HepG2 (cell line): Measurements from ENCODE around the gene PFKL. TPM values are rescaled to one million over a fixed set of nuclear protein-coding genes. Genes with fewer than 3 reads are reported as not detected.
A peak's percentile ranks its signal among the peaks of the same experiment; 100 is the strongest.

Source experiments
- ATAC-seq: fragments of 200-7000 bp; cut with Tn5 transposase; 3 replicates; pipeline ENCODE4 v1.9.1; 2020; ENCODE audit warnings: mild to moderate bottlenecking, moderate library complexity
- BruUV-seq: library from RNA; stranded (reverse); fragments of 400-500 nt; replicated peaks from 2 replicates; lab custom pipeline; 2021; lab: Mats Ljungman, UMichigan
- CTCF ChIA-PET: fragments of 300-600 bp; formaldehyde crosslinking; extraction: SDS; loops from one replicate; lab custom pipeline; 2021; ENCODE audit warnings: low total read pairs, inconsistent platforms, low intra/inter-chr PET ratio; lab: Yijun Ruan, JAX
- POLR2A ChIA-PET: fragments of 350-600 bp; sonication (Branson Sonifier 250); formaldehyde crosslinking; loops from one replicate; lab custom pipeline; 2020; ENCODE audit warnings: antibody characterized with exemption, inconsistent platforms; lab: Yijun Ruan, JAX
- DNase-seq: peaks from one replicate; pipeline ENCODE4 v3.0.0-alpha.2; 2015; ENCODE audit warnings: low spot score
- FAIRE-seq: peaks from 3 replicates; lab custom pipeline; 2011; peaks lifted over from hg19 to GRCh38; lab: Jason Lieb, UNC
- H2AFZ ChIP-seq: one replicate; pipeline ENCODE4 v1.6.1; 2011; ENCODE audit warnings: low read length, inconsistent platforms
- H3K27ac ChIP-seq: fragments of 300-600 bp; 3 replicates; pipeline ENCODE4 v1.8.0; 2011; ENCODE audit warnings: mixed run types, mild to moderate bottlenecking, mixed read lengths, low read length, inconsistent platforms; ENCODE audit not compliant: insufficient read depth; ENCODE audit errors: extremely low read length
- H3K27me3 ChIP-seq, 2 experiments: fragments of 200-600 bp in 1 of 2; 2 replicates in 1 of 2; 3 replicates in 1 of 2; pipeline versions ENCODE4 v1.6.0 to v1.8.0; 2011; ENCODE audit warnings: low read length in 2 of 2, mild to moderate bottlenecking in 2 of 2, moderate library complexity in 2 of 2, inconsistent platforms in 1 of 2; ENCODE audit not compliant: insufficient read depth in 2 of 2, control insufficient read depth in 1 of 2
- H3K36me3 ChIP-seq, 2 experiments: fragments of 200-600 bp in 1 of 2; replicated peaks in 1 of 2; 2 replicates in 1 of 2; 3 replicates in 1 of 2; pipeline versions ENCODE4 v1.5.1 to v1.8.0; 2011; ENCODE audit warnings: low read length in 2 of 2, inconsistent platforms in 1 of 2; ENCODE audit not compliant: insufficient read depth in 2 of 2, control insufficient read depth in 1 of 2
- H3K4me1 ChIP-seq: 2 replicates; pipeline ENCODE4 v1.5.1; 2012; ENCODE audit warnings: low read length, inconsistent platforms; ENCODE audit not compliant: insufficient read depth
- H3K4me2 ChIP-seq: 2 replicates; pipeline ENCODE4 v1.6.0; 2011; ENCODE audit warnings: low read depth, low read length, inconsistent platforms
- H3K4me3 ChIP-seq, 3 experiments: fragments of 200-600 bp in 1 of 3; sonication (generic), shearing (Covaris generic) in 1 of 3; replicated peaks in 1 of 3; 2 replicates each; pipeline ENCODE4 v1.5.1; 2011 to 2016; ENCODE audit warnings: low read length in 3 of 3, inconsistent platforms in 2 of 3, low read depth in 2 of 3, mild to moderate bottlenecking in 2 of 3, control low read depth in 1 of 3, mixed read lengths in 1 of 3; ENCODE audit not compliant: insufficient read depth in 1 of 3
- H3K79me2 ChIP-seq: one replicate; pipeline ENCODE4 v1.6.1; 2011; ENCODE audit warnings: low read length, inconsistent platforms; ENCODE audit not compliant: insufficient read depth
- H3K9ac ChIP-seq: 2 replicates; pipeline ENCODE4 v1.6.0; 2011; ENCODE audit warnings: mild to moderate bottlenecking, low read depth, low read length, inconsistent platforms; ENCODE audit not compliant: insufficient read depth
- H3K9me3 ChIP-seq: 2 replicates; pipeline ENCODE4 v1.5.1; 2012; ENCODE audit warnings: mild to moderate bottlenecking, low read length
- H4K20me1 ChIP-seq: 2 replicates; pipeline ENCODE4 v1.6.0; 2011; ENCODE audit warnings: inconsistent platforms, mild to moderate bottlenecking, low read length, moderate library complexity; ENCODE audit not compliant: insufficient read depth
- AGO1 ChIP-seq: fragments of 200-400 bp; formaldehyde crosslinking; IDR thresholded peaks from 2 replicates; pipeline ENCODE4 v1.6.1; 2017; ENCODE audit warnings: mild to moderate bottlenecking, low read depth, low read length, moderate library complexity; ENCODE audit not compliant: poor library complexity, severe bottlenecking
- AGO2 ChIP-seq: fragments of 200-400 bp; formaldehyde crosslinking; optimal IDR thresholded peaks from 2 replicates; pipeline ENCODE3; 2017; ENCODE audit warnings: mild to moderate bottlenecking, low read depth, low read length, moderate library complexity
- AKAP8 ChIP-seq: sonication (generic); formaldehyde crosslinking; IDR thresholded peaks from 2 replicates; pipeline ENCODE4 v1.5.1; 2020; ENCODE audit warnings: mild to moderate bottlenecking, missing genetic modification reagents
- NRL ChIP-seq: sonication (generic); formaldehyde crosslinking; IDR thresholded peaks from 2 replicates; pipeline ENCODE4 v1.5.0; 2020; ENCODE audit warnings: missing genetic modification reagents, mild to moderate bottlenecking, moderate library complexity, borderline replicate concordance
- POLR2AphosphoS2 ChIP-seq: IDR thresholded peaks from 2 replicates; pipeline ENCODE4 v1.6.1; 2011; ENCODE audit warnings: low read depth, low read length, improper control_type of control experiment
- POLR2AphosphoS5 ChIP-seq: IDR thresholded peaks from 2 replicates; pipeline ENCODE4 v1.6.1; 2012; ENCODE audit warnings: low read depth, low read length
- RBM22 ChIP-seq: fragments of 200-400 bp; formaldehyde crosslinking; optimal IDR thresholded peaks from 2 replicates; pipeline ENCODE3; 2017; ENCODE audit warnings: mild to moderate bottlenecking, low read length, moderate library complexity
- SRY ChIP-seq: sonication (generic); formaldehyde crosslinking; IDR thresholded peaks from 2 replicates; pipeline ENCODE4 v1.8.0; 2022; ENCODE audit warnings: mild to moderate bottlenecking, missing genetic modification reagents
- ZBTB20 ChIP-seq: sonication (generic); formaldehyde crosslinking; IDR thresholded peaks from 2 replicates; pipeline ENCODE4 v1.8.1; 2023; ENCODE audit warnings: missing genetic modification reagents, low read depth, mild to moderate bottlenecking, borderline replicate concordance
- ZNF839 ChIP-seq: sonication (generic); formaldehyde crosslinking; IDR thresholded peaks from 2 replicates; pipeline ENCODE4 v1.4.0; 2020; ENCODE audit warnings: missing genetic modification reagents, mild to moderate bottlenecking, borderline replicate concordance
- WGBS: methylation state at CpG from one replicate; pipeline ENCODE4 v1.1.6; 2017; ENCODE audit warnings: low lambda C conversion rate; 5-methylcytosine and 5-hydroxymethylcytosine counted together
- in situ Hi-C: cut with HindIII; loops from 2 replicates; pipeline ENCODE4 v1.10.0; 2017; ENCODE audit warnings: low pct_unique_long_range_greater_than_20kb; ENCODE audit not compliant: extremely low pct_ligation_motif_present
- intact Hi-C: fragments of 100-400 bp; cut with micrococcal nuclease; formaldehyde crosslinking; loops from one replicate; pipeline ENCODE4 v1.10.0; 2022; ENCODE audit not compliant: unreplicated experiment
- polyA plus RNA-seq, 8 experiments: library from polyadenylated mRNA; depleted of rRNA in 3 of 8; stranded (reverse) in 7 of 8; unstranded in 1 of 8; fragments of >200 nt; fragmentation: Illumina TruSeq in 4 of 8; extraction: Trizol in 4 of 8; gene quantifications; 2 replicates each; pipeline versions ENCODE4 v1.2.1 to v1.2.3, GENCODE V29; 2011 to 2016; ENCODE audit warnings: low read depth in 4 of 8, missing spikeins in 1 of 8, mixed read lengths in 1 of 8; ENCODE audit not compliant: insufficient read depth in 1 of 8
- total RNA-seq, 5 experiments: library from RNA; depleted of rRNA; stranded (reverse); fragments of >200 nt; fragmentation: Illumina TruSeq; extraction: Trizol; gene quantifications; 2 replicates each; pipeline ENCODE4 v1.2.3, GENCODE V29; 2016; ENCODE audit warnings: low read depth in 1 of 5
- TF ChIP-seq, protein P1 (sequence below), 2 experiments: fragments of 450-650 bp in 1 of 2; sonication (generic) in 1 of 2; formaldehyde crosslinking in 1 of 2; IDR thresholded peaks; 2 replicates each; pipeline versions ENCODE4 v1.6.1 to v1.8.0; 2016 to 2022; ENCODE audit warnings: antibody characterized with exemption in 1 of 2, mild to moderate bottlenecking in 1 of 2, missing genetic modification reagents in 1 of 2
- TF ChIP-seq, protein P2 (sequence below): sonication (generic); formaldehyde crosslinking; IDR thresholded peaks from 2 replicates; pipeline ENCODE4 v1.4.0; 2020; ENCODE audit warnings: missing genetic modification reagents

Gene PFKL
- total and polyA plus RNA-seq, 2 of the 13 experiments (the other 11 are each of a cell fraction or from before 2014, with no cell fraction given): 92.8 to 106 TPM

DNA sequence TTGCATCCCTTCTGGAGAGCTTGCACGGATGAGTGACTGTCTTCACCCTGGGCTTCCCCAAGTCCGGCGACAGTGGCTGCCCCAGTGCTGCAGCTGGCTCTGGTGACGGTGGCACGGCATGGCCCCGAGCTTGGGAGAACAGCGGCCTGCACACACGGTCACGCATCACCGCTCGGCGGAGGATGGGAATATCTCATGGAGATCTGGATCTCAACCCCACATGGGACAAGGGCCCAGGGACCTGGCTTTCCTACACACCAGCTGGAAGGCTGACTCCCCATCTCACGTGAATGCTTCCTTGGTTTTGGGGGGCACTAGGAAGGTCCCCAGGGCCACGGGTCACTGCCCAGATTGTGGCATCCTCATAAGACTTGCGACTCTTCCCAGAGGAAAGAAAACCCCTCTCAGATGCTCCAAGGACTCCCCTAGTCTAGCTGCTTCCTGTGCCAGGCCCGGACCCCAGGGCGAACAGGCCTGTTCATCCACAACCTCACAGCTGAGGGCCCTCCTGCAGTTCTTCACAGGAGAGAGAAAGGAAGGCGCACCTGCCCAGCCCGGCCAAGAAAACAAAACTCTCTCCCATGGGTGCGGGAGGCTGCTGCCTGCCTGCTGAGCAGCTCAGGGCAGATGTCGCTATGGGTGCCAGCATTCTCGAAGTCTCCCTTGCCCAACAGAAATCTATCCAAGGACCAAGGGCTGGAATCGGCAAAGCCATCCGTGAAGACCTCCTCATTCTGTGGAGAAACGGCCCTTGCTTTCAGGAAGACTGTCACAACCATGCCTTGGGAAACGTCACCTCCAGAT is 29.4 kb downstream of the PFKL start:
- ChIA-PET CTCF (no interaction called here), POLR2A (interaction anchor here (1.1 kb wide), 2 partner anchors 26 to 28 kb away, joined by 3 read pairs; no protein-coding TSS in a partner anchor)
- ATAC-seq (no peak), DNase-seq (no peak), FAIRE-seq (no peak)
- BruUV-seq: no TSS peak
- Histone ChIP-seq H3K27ac (no peak overlapping the region), H3K4me1 (no peaks in the 10 kb centered on the region), H3K4me3 (no peak overlapping the region), H2AFZ (no peak overlapping the region), H4K20me1 (no peaks in the 10 kb centered on the region), H3K79me2 (no peaks in the 10 kb centered on the region), H3K4me2 (no peak overlapping the region), H3K36me3 (peaks cover 6 to 19% of the 10 kb centered on the region in 2 experiments; a peak in 3 of 5 replicates), H3K27me3 (no peaks in the 10 kb centered on the region), H3K9ac (no peak overlapping the region), H3K9me3 (no peaks in the 10 kb centered on the region)
- in situ Hi-C loops: no loop called here
- 100% methylated on average over 1 of the region's 26 CpGs for WGBS
- intact Hi-C loops: no loop called here
- TF ChIP-seq, protein P1, sequence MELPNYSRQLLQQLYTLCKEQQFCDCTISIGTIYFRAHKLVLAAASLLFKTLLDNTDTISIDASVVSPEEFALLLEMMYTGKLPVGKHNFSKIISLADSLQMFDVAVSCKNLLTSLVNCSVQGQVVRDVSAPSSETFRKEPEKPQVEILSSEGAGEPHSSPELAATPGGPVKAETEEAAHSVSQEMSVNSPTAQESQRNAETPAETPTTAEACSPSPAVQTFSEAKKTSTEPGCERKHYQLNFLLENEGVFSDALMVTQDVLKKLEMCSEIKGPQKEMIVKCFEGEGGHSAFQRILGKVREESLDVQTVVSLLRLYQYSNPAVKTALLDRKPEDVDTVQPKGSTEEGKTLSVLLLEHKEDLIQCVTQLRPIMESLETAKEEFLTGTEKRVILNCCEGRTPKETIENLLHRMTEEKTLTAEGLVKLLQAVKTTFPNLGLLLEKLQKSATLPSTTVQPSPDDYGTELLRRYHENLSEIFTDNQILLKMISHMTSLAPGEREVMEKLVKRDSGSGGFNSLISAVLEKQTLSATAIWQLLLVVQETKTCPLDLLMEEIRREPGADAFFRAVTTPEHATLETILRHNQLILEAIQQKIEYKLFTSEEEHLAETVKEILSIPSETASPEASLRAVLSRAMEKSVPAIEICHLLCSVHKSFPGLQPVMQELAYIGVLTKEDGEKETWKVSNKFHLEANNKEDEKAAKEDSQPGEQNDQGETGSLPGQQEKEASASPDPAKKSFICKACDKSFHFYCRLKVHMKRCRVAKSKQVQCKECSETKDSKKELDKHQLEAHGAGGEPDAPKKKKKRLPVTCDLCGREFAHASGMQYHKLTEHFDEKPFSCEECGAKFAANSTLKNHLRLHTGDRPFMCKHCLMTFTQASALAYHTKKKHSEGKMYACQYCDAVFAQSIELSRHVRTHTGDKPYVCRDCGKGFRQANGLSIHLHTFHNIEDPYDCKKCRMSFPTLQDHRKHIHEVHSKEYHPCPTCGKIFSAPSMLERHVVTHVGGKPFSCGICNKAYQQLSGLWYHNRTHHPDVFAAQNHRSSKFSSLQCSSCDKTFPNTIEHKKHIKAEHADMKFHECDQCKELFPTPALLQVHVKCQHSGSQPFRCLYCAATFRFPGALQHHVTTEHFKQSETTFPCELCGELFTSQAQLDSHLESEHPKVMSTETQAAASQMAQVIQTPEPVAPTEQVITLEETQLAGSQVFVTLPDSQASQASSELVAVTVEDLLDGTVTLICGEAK (IDR thresholded peaks at IDR 0.05): no peak
- TF ChIP-seq, protein P1 (CRISPR knock-in tag; IDR thresholded peaks at IDR 0.05): 0 out of 2 replicates have a peak, but pooled peaks have one; percentile 10
- TF ChIP-seq POLR2AphosphoS5: 0 out of 2 replicates have a peak, but pooled peaks have one; percentile 6
- 0 out of 2 replicates have a peak, but pooled peaks have one; percentile 1 for TF ChIP-seq ZBTB20 (CRISPR knock-in tag)
- TF ChIP-seq AKAP8: peak; percentile 77; the same call in 1 of the 2 replicates
- TF ChIP-seq, protein P2, sequence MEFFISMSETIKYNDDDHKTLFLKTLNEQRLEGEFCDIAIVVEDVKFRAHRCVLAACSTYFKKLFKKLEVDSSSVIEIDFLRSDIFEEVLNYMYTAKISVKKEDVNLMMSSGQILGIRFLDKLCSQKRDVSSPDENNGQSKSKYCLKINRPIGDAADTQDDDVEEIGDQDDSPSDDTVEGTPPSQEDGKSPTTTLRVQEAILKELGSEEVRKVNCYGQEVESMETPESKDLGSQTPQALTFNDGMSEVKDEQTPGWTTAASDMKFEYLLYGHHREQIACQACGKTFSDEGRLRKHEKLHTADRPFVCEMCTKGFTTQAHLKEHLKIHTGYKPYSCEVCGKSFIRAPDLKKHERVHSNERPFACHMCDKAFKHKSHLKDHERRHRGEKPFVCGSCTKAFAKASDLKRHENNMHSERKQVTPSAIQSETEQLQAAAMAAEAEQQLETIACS (CRISPR knock-in tag): no peak
- no peak for TF ChIP-seq SRY (CRISPR knock-in tag)
- 0 out of 2 replicates have a peak, but pooled peaks have one; percentile 26 for TF ChIP-seq NRL (CRISPR knock-in tag)
- no peak for TF ChIP-seq ZNF839 (CRISPR knock-in tag)
- peak; percentile 61 for TF ChIP-seq RBM22
- peak; percentile 13; the same call in 1 of the 2 replicates for TF ChIP-seq POLR2AphosphoS2
- peak; percentile 95 for TF ChIP-seq AGO1
- peak; percentile 21 for TF ChIP-seq AGO2
